Effector memory CD8-positive, alpha-beta T cell (primary cell): ENCODE data around the gene NOL12.
A peak's percentile ranks its signal among the peaks of the same experiment; 100 is the strongest.

Source experiments
- ATAC-seq: fragments of 150-1000 bp; cut with Tn5 transposase; replicated peaks from 2 replicates; pipeline ENCODE4 v1.10.0; 2021; ENCODE audit warnings: mild to moderate bottlenecking, moderate library complexity
- DNase-seq, 3 experiments: peaks; one replicate each; pipeline ENCODE4 v3.0.0; 2021
- H3K27ac Mint-ChIP-seq, 2 donors: one replicate each; pipeline ENCODE4 v1.8.0; 2022; ENCODE audit warnings: mild to moderate bottlenecking in 2 of 2, mixed read lengths in 2 of 2, moderate library complexity in 2 of 2
- H3K27me3 Mint-ChIP-seq, 2 donors: one replicate each; pipeline ENCODE4 v1.8.0; 2022; ENCODE audit warnings: mixed read lengths in 2 of 2
- H3K36me3 Mint-ChIP-seq: one replicate; pipeline ENCODE4 v1.8.0; 2022; ENCODE audit warnings: mild to moderate bottlenecking, moderate library complexity, mixed read lengths; ENCODE audit not compliant: insufficient read depth
- H3K4me1 Mint-ChIP-seq, 2 donors: one replicate each; pipeline ENCODE4 v1.8.0; 2022; ENCODE audit warnings: low read depth in 2 of 2, mixed read lengths in 2 of 2
- H3K4me3 Mint-ChIP-seq, 2 donors: one replicate each; pipeline ENCODE4 v1.8.0; 2022; ENCODE audit warnings: mild to moderate bottlenecking in 2 of 2, mixed read lengths in 2 of 2, moderate library complexity in 2 of 2
- H3K9me3 Mint-ChIP-seq, 2 donors: one replicate each; pipeline ENCODE4 v1.8.0; 2022; ENCODE audit warnings: mixed read lengths in 2 of 2

The NOL12 gene

DNA sequence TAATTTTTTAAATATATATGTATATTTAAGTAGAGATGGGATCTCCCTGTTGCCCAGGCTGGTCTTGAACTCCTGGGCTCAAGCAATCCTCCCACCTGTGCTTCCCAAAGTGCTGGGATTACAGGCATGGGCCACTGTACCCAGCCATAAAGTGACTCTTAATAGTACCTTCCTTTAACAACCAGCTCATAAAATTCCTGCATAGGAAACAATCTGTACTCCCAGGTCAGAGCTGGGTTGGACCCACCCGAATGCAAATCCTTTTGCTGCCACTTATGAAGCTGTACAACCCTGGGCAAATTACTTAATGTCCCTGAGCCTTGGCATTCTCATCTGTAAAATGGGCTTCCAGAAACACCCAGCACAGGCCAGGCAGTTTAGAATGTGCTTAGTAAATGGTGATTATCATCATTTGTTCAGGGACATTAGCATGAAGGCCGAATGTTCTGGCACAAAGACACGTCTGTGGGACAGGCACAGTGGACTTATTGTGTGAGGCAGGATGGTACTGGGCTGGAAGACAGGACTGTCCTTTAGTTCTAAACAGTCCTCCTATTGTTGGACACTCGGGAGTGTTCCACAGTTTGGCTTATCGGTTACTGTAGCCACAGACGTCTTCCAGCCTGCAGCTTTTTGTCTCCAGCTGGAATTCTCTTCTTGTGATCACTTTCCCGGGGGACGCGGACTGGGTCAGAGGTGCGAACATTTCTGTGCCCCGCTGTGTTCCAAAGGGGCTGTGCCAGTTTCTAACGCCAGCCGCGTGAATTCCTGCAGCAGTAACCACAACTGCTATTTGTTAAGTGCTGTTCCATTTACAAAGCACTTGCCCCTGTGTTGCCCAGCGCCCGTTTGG, 21.7 kb upstream of the NOL12 start:
- Mint-ChIP-seq H3K4me3 (no peak overlapping the region), H3K36me3 (peaks cover 23% of the 10 kb centered on the region), H3K27ac (peak overlapping the region in 1 of 2 donors; percentile 44), H3K9me3 (no peaks in the 10 kb centered on the region), H3K4me1 (peaks cover 21 to 26% of the 10 kb centered on the region in 2 donors), H3K27me3 (no peaks in the 10 kb centered on the region)
- DNase-seq (no peak), ATAC-seq (no peak)

DNA sequence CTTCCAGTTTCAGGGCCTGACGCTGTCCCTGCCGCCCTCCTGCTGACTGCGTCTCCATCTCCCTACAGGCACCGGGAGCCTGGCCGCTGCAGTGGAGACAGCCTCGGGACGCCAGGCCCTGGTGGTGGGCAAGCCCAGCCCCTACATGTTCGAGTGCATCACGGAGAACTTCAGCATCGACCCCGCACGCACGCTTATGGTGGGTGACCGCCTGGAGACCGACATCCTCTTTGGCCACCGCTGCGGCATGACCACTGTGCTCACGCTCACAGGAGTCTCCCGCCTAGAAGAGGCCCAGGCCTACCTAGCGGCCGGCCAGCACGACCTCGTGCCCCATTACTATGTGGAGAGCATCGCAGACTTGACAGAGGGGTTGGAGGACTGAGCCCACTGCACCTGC, 20.7 kb upstream of the NOL12 start:
- ATAC-seq (no peak), DNase-seq (no peak)
- Mint-ChIP-seq H3K9me3 (no peaks in the 10 kb centered on the region), H3K36me3 (peaks cover 20% of the 10 kb centered on the region), H3K4me1 (peaks cover 11 to 16% of the 10 kb centered on the region in 2 donors), H3K4me3 (no peak overlapping the region), H3K27me3 (no peaks in the 10 kb centered on the region), H3K27ac (no peak overlapping the region)

DNA sequence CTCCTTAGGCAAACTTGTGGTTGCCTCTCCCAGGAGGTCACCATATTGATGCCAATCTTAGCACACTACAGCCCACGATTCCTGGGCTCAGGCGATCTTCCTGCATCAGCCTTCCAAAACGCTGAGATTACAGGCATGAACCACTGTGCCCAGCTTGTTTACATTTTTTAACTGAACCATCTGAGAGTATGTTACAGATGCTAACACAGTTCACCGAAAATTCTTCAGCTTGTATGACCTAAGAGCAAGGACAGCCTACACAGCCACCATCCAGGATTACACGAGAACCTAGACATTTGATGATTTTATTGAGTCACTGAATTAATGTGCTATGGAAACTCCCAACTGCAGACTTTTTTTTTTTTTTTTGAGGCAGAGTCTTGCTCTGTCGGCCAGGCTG, 16.6 kb upstream of the NOL12 start:
- ATAC-seq (no peak), DNase-seq (no peak)
- Mint-ChIP-seq H3K4me3 (no peak overlapping the region), H3K36me3 (peaks cover 28% of the 10 kb centered on the region), H3K9me3 (no peaks in the 10 kb centered on the region), H3K27ac (peak overlapping the region in 1 of 2 donors; percentile 19), H3K4me1 (peaks cover 17 to 18% of the 10 kb centered on the region in 2 donors), H3K27me3 (no peaks in the 10 kb centered on the region)

DNA sequence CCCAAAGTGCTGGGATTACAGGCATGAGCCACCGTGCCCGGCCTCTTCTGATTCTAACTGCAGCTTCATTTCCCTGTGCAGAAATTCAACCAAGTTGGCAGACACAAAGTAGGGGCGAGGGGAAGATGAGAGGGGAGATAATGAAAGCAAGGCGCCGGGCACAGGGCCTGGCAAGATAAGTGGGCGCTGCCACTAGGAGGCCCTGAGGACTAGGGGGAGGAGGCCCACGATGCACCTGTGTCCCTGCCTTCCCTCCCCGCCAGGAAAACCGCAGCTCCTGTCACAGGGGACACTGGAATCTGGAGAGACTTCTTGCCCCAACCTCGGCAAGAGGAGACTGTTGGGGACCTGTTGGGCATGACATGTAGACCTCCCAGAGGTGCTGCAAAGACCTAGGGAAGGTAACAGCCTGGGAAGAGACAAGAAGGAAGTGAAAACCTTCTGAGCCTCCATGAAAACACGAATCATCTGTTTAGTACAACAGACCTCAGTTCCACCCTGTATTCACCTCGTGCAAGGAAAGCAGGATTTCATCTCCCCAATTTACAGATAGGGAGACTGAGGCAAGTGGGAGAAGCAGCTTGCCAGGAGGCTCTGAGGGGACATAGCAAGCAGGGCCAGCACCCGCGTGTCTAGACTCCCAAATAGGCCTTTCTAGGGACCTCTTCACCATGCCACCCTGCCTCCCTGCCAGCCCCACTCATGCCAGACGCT, 13.8 kb upstream of the NOL12 start:
- peaks cover 27 to 32% of the 10 kb centered on the region in 2 donors for H3K4me1 Mint-ChIP-seq
- peak overlapping the region; percentile 29 to 38 for H3K27ac Mint-ChIP-seq
- ATAC-seq: no peak
- no peaks in the 10 kb centered on the region for H3K9me3 Mint-ChIP-seq
- DNase-seq: no peak
- H3K27me3 Mint-ChIP-seq: no peaks in the 10 kb centered on the region
- H3K4me3 Mint-ChIP-seq: no peak overlapping the region
- peaks cover 21% of the 10 kb centered on the region for H3K36me3 Mint-ChIP-seq

DNA sequence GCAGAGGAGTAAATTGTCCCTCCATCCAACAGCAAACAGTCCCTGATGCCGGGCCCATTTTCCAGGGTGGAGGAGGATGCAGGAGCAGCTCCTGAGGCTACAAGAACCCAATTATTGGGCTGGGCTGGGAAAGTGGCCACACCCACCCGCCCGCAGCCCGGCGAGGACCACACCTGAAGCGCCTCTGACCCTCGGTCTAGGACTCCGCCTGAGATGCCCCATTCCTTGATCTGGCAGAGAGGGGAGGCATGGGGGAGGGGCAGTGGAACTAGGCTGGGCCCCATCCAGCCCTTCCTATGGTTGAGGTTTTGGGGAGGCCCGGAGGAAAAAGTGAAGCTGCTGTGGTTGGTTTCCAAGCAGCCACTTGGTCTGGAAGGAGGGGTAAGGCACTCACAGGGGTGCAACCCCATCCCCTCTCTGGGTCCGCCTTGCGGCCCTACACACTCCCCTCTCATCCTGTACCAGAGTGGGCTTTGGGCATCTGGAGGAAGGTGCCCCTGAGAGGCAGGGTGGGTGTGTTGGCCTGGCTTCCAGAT, 13.2 kb upstream of the NOL12 start:
- H3K27me3 Mint-ChIP-seq: no peaks in the 10 kb centered on the region
- no peaks in the 10 kb centered on the region for H3K9me3 Mint-ChIP-seq
- DNase-seq (no peak), ATAC-seq (no peak)
- H3K4me1 Mint-ChIP-seq: peaks cover 28 to 33% of the 10 kb centered on the region in 2 donors
- peak overlapping the region in 1 of 2 donors; percentile 29 for H3K27ac Mint-ChIP-seq
- H3K36me3 Mint-ChIP-seq: peaks cover 23% of the 10 kb centered on the region
- no peak overlapping the region for H3K4me3 Mint-ChIP-seq

DNA sequence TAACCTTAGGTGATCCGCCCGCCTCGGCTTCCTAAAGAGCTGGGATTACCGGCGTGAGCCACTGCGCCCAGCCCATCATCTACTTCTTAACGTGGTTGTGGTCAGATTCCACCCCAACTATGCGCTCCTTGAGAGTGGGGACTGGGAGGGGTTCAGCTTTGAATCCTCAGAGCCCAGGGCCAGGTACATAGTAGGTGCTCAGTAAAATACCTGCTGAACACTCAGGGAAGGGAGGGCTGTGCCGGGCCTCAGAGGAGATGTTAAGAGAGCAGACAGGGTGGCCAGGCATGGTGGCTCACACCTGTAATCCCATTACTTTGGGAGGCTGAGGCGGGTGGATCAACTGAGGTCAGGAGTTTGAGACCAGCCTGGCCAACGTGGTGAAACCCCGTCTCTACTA, 11.9 kb upstream of the NOL12 start:
- peaks cover 29% of the 10 kb centered on the region for H3K36me3 Mint-ChIP-seq
- ATAC-seq (no peak), DNase-seq (no peak)
- H3K9me3 Mint-ChIP-seq: no peaks in the 10 kb centered on the region
- H3K4me3 Mint-ChIP-seq: peak overlapping the region; percentile 85 to 91
- peaks cover 31 to 35% of the 10 kb centered on the region in 2 donors for H3K4me1 Mint-ChIP-seq
- peak overlapping the region; percentile 46 to 98 for H3K27ac Mint-ChIP-seq
- no peaks in the 10 kb centered on the region for H3K27me3 Mint-ChIP-seq

DNA sequence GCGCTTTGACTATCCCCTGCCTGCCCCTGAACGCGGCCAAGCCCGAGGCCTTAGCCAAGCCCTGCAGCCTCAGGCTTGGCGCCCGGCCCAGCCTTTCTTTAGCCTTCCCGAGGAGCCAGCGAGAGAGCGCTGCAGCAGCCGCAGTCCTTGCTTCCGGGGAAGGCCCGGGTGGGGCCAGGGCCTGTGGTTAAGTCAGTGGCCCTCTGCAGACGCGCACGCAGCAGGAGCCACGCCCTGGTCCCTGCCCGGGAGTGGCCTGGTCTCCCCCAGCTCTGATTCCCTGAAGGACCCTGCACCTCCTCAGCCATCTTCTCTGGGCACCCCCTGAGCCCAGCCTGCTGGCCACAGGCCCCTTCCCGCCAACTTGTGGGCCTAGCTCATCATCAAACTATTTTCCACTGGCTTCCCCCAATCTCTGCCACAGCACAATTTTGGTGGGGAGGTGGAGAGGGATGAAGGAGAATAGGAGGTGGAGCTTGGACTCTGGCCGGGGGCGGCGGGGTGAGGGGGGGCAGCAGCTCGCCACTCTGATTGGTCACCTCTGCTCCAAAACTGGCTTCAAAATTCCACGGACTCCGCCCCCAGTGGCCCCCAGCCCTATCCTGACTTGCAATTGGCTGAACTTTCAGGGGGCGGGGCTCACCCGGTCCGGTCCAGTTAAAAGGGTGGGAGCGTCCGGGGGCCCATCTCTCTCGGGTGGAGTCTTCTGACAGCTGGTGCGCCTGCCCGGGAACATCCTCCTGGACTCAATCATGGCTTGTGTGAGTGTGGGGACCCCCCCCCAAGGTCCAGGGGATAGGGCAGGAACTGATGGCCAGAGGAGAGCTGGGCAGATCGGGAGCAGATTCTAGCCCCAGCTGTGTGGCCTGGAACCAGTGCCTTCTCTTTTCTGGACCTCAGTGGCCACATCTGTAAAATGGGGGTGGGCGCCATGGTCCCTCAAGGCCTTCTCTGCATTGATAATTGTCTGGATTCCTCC, 10.9 kb upstream of the NOL12 start, which contains the start of gene LGALS1:
Gene LGALS1, plus strand, starts transcription at position 686 of the 979 bp plus-strand sequence. Its CDS starts 67 bp downstream, at position 753.
- H3K4me3 Mint-ChIP-seq: peak within 1 kb of the TSS; percentile 85 to 91
- peaks cover 36% of the 10 kb centered on the region for H3K36me3 Mint-ChIP-seq
- peak; percentile 43 to 46 (median 45) for DNase-seq
- H3K4me1 Mint-ChIP-seq: peaks cover 31 to 40% of the 10 kb centered on the region in 2 donors
- H3K9me3 Mint-ChIP-seq: no peaks in the 10 kb centered on the region
- H3K27ac Mint-ChIP-seq: peak within 1 kb of the TSS; percentile 98
- H3K27me3 Mint-ChIP-seq: no peaks in the 10 kb centered on the region
- peak; percentile 38 for ATAC-seq

DNA sequence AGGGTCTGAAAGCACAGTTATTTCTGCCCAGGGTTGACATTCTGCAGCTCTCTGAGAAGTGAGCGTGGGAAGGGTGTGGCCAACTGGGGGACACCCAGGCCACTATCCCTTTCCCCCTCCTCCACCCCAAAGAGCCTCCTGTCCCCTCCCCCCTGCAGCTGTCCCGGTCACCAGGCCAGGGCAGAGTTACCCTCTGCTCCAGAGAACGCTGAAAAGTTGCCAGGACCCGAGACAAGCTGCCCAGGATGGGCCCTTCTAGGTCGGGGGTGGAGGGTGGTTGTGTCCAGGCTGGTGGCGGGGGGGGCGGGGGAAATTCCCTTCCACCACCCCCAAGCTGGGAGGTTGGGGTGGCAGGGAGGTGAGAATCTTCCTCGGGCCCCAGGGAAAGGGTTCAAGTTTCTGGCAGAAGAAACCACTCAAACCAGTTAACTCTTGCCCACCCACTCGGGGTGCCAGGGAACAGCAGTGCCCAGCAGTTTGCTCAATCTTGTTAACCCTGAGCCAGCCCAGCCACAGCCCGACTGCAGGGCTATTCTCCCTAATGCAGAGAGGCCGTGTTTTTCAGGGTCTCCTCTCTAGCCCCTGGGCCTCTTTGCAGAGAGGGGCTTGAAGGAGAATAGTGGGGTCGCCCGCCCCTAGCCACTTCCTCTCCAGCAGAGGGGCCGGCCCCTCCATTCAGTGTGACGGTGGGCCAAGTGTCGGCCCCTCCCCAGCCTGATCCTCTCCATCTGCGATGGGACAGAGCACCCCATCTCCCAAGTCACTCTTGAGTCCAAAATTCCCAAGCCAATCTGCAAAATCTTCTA, 10.0 kb upstream of the NOL12 start:
- Mint-ChIP-seq H3K9me3 (no peaks in the 10 kb centered on the region), H3K4me3 (peak overlapping the region; percentile 85 to 91), H3K27me3 (no peaks in the 10 kb centered on the region), H3K36me3 (peaks cover 36% of the 10 kb centered on the region), H3K27ac (peak overlapping the region; percentile 98), H3K4me1 (peaks cover 32 to 38% of the 10 kb centered on the region in 2 donors)
- DNase-seq (no peak), ATAC-seq (no peak)

DNA sequence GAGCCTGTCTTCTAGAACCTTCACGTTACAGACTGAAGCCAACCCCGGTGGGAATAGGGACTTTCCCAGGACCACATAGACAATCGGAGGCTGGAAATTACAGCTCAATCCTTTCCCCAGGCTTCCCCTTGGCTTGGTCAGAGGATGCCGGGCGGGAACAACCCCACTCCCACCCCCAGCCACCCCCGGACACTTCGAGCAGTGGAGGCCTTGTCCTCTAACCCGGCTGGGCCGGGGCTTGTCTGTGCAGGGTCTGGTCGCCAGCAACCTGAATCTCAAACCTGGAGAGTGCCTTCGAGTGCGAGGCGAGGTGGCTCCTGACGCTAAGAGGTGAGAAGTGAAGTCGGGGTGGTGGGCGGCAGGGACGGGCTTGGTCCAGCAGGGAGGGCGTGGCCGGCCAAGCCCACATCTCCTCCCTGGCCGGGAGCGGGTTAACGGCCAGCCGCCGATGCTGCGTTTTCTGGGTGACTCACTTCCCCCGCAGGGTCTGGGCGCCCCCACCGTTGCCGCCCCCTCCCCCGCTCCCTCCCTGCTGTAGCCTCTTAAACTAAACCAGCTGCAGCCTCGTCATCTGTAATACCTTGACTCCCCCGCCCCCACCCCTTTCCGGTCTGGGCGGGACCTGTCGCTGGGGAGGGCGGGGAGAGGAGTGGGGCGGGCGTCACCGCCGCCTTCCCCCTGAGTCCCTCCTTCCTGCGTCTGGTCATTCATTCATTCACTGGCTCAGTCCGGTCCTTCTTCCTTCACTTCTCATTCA, 9.2 kb upstream of the NOL12 start:
- Mint-ChIP-seq H3K36me3 (peaks cover 37% of the 10 kb centered on the region), H3K27ac (peak overlapping the region; percentile 98), H3K4me1 (peaks cover 38 to 44% of the 10 kb centered on the region in 2 donors), H3K9me3 (no peaks in the 10 kb centered on the region), H3K27me3 (no peaks in the 10 kb centered on the region), H3K4me3 (peak overlapping the region; percentile 85 to 91)
- ATAC-seq (peak; percentile 84), DNase-seq (peak; percentile 88 to 93 (median 92))

DNA sequence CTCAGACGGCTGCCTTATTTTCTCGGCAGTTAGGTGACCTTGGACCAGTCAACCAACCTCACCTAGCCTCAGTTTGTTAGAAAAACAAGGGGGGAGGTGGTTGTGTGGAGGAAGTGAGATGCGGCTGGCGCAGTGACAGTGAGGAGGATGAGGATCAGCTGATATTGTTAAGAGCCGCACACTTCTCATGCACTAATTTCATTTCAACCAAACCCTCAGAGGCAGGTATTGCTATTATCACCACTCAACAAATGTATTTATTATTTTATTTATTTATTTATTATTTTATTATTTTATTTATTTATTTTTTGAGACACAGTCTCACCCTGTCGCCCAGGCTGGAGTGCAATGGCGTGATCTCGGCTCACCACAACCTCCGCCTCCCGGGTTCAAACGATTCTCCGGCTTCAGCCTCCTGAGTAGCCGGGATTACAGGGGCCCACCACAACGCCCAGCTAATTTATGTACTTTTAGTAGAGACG, 8.6 kb upstream of the NOL12 start:
- H3K27ac Mint-ChIP-seq: peak overlapping the region; percentile 98
- H3K36me3 Mint-ChIP-seq: peaks cover 37% of the 10 kb centered on the region
- peak; percentile 62 for ATAC-seq
- DNase-seq: no peak
- peak overlapping the region; percentile 85 to 91 for H3K4me3 Mint-ChIP-seq
- H3K27me3 Mint-ChIP-seq: no peaks in the 10 kb centered on the region
- H3K4me1 Mint-ChIP-seq: peaks cover 32 to 39% of the 10 kb centered on the region in 2 donors
- H3K9me3 Mint-ChIP-seq: no peaks in the 10 kb centered on the region

DNA sequence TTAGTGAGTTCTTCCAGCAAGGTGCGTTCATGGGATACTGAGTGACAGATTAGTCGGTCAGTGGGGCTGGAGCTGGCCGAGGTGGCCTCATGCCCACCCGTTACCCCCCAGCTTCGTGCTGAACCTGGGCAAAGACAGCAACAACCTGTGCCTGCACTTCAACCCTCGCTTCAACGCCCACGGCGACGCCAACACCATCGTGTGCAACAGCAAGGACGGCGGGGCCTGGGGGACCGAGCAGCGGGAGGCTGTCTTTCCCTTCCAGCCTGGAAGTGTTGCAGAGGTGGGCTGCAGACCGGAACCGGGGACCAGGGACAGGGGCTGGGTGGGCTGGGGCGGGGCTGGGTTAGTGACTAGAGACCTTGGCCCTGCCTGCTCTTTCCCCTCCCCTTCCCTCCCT, 7.8 kb upstream of the NOL12 start:
- Mint-ChIP-seq H3K27me3 (no peaks in the 10 kb centered on the region), H3K36me3 (peaks cover 37% of the 10 kb centered on the region), H3K9me3 (no peaks in the 10 kb centered on the region), H3K4me3 (peak overlapping the region in 1 of 2 donors; percentile 85), H3K27ac (peak overlapping the region in 1 of 2 donors; percentile 98), H3K4me1 (peaks cover 30 to 37% of the 10 kb centered on the region in 2 donors)
- ATAC-seq: no peak
- DNase-seq: no peak
